HG02642 (cell line): Measurements from ENCODE around the gene SYNC.
"Not testable (repeated sequence)": the region's sequence is repeated elsewhere in the genome, so short reads cannot be mapped to it uniquely, and the experiment has no call there.

ENCODE experiments used
- ATAC-seq: cut with Tn5 transposase; IDR thresholded peaks from one replicate; pipeline ENCODE4 v1.9.1; 2021; ENCODE audit warnings: mild to moderate bottlenecking; ENCODE audit not compliant: unreplicated experiment, poor library complexity

SYNC gene

DNA sequence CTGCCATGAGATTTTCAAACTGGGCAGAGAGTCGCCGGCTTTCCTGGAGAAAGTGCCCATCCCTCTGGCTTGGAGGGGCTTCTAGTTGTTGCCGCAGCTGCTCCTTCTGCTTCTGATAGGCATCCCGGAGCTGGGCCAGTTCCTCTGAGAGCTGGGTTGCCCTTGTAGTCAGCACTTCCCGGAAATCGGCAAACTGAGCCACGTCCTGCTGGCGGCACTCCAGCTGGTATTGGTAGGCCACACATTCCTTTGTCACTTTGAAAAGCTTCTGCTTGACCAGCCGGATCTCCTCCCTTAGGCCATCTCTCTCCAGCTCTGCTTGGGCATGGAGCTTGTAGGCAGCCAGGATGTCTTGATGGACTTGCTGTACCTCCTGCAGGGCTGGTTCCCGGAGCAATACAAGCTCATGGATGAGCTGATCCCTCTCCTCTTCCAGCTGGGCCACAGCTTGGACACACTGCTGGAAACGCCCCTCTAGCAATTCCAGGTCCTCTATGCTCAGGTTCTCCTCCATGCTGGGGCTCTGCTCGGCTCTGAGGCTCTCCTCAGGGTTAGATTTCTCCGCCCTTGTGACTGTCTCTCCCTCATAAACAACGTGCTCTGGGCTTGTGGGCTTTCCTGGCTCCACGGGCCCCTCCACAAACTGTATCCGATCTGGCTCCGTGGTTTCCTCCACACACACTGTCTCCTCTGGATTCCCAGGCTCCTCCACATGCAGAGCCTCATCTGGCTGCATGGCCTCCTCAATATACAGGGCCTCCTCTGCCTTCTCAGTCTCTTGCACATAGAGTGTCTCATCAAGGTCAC is 7.3 kb downstream of the SYNC start:
- no peak for ATAC-seq

DNA sequence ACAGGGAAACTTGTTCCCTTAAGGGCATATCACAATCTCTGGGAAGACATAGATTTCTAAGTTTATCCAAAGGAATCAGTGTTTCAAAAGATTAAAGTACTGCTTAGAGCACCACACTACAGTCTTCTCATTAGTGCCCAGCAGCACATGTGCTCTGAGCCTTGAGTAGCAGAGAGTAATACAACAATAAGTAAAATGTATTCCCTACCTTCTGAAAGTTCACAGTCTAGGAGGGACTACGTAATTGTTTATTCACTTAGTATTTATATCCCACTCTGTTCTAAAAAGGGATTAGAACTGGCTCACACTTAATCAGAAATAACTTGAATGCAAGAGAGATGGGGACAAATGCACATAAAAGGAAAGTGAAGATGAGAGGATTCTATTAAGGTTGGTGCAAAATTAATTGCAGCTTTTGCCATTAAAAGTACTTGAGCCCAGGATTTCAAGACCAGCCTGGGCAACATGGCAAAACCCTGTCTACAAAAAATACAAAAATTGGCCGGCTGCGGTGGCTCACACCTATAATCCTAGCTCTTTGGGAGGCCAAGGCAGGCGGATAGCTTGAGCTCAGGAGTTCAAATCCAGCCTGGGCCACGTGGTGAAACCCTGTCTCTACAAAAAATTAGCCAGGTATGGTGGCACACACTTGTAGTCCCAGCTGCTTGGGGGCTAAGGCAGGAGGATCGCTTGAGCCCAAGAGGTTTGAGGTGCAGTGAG is 9.0 kb downstream of the SYNC start:
- no peak for ATAC-seq

DNA sequence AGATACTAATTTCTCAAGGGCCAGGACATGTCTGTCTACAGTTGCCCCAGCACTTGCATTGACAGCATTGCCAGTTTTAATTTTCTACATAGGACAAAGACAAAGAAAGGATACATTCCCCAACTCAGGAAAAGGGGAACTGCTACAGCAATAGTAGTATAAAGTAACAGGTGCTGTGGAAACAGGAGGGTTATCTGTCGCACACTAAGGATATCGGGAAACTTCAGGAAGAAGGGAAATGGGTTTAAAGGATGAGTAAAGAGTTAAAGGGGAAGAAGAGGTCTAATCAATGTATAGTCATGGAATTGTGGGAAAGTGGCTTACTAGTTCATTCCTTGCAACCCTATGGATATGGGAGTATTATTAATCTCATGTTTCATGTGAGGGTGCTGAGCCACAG is 16.2 kb downstream of the SYNC start:
- no peak for ATAC-seq

DNA sequence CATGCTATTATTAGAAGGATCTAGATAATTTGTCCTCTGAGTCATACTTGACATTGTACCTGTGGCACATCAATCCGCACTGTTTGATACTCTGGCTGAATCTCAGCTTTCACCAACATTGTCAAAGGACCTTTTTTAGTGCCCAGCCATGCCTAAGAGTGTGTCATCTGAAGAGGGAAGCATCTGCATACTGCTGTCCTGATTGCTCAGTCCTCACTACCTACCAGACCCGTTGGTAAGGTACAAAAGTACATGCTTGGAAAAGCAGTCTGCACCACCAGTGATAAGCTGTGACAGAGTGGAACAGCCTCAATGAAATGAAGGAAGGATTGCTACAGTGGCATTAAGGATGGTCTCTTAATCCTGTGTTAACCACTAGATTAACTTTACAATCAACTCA is 17.1 kb downstream of the SYNC start:
- no peak for ATAC-seq

DNA sequence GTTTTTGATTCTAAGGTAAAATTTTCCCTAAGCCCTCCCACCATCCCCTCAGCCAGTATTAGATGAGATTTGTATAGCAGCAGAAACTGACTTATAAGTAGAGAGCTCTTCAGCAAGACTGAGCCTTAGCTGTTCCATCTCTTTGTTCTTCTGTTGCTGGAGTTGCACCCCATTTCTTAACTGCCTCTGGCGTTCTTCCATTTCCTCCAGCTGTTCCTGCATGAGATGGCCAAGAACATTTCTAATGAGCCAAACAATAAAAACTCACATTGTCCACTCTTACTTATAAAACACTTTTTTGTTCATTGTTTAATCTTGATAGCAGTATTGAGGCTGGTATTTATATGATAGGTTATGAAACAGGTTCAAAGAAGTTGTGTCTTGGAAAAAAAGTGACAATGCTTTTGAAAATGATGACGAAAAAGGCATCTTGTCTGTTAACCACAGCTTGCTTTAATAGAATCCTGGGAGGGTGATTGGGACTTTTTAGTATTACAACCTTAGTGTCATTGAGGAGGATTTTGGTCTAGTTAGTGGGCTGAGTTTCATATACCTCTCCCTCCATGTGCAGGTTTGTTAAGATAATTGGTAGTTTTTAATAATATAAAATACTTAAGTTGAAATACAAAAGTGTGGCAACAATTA is 18.3 kb downstream of the SYNC start:
- ATAC-seq: no peak

DNA sequence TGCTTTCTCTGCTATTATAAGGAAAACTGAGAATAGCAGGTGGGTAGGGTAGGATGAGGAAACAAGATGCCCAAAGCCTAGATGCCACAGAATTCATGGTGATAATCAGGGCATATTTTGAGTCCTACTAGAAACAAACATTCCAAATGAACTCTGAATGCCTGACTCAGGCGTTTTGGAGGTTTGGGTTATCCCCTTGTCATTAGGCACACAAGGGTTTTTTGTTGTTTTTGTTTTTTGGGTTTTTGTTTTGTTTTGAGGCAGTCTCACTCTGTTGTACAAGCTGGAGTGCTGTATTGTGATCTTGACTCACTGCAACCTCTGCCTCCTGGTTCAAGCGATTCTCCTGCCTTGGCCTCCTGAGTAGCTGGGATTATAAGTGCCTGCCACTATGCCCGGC is 19.2 kb downstream of the SYNC start:
- ATAC-seq: no peak

DNA sequence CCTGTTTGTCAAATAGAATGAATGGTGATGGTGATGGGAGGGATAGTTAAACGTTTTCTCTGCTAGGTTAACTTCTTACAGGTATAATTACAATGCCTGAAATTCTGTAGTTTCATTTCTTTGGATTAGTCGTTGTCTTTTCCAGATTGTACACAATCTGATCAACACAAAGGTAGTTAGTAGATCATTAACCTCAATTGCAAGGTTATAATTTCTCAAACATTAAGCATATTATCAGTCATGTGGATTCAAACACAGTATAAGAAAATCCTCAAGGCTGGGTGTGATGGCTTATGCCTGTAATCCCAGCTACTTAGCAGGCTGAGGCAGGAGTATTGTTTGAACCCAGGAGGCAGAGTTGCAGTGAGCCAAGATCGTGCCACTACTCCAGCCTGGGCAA is 20.6 kb downstream of the SYNC start:
- ATAC-seq: no peak

DNA sequence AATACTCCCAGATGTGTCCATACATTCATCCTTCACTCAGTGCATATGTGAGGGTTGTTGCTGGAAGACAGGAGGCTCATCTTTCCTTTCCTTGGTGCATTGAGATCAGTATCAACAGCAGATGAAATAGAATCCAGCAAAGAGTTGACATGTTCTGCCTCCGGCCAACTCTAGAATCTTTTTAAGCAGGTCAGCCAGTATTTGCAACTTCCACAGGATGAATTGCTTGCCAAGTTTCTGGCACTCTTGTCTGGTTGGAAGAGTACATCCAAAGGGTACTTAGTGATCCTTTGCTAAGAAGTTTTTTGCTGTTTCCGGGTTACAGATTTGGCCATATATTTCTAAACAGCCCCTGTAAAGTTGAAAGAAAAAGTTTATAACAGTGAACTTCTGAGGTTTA is 21.1 kb downstream of the SYNC start:
- no peak for ATAC-seq

DNA sequence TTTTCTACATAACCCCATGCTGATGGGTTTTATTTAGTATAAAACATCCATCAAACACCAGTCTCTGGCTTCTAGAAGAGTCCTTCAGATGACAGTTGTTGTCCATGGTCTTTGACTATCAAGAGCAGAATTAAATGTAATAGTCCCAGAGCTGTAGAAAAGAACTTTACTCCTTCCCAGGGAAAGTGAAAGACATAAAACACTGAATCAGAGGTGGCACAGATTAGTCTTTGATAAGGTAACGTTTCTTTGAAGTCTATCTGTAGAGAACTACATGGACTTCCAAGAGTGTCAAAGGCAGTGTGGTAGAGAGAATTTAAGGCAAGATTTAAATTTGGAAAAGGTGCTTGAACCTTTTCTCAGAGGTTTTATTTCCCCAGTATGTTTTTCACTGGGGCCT is 21.9 kb downstream of the SYNC start:
- no peak for ATAC-seq

DNA sequence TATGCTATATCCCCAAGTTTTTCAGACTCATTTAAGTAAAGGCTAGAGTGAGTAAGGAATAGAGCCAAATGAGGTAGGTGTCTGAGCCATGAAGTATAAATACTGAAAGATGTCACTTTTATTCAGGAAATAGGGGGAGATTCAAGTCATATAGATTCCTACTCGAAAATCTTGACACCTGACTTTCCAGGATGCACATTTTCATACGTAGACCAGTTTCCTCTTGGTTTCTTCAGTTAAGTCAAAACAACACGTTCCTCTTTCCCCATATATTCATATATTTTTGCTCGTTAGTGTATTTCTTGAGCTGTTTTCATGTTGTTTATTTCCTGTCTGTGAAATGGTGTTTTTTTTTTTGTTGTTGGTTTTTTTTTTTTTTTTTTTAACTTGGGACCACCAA is 22.6 kb downstream of the SYNC start:
- not testable (repeated sequence) for ATAC-seq

DNA sequence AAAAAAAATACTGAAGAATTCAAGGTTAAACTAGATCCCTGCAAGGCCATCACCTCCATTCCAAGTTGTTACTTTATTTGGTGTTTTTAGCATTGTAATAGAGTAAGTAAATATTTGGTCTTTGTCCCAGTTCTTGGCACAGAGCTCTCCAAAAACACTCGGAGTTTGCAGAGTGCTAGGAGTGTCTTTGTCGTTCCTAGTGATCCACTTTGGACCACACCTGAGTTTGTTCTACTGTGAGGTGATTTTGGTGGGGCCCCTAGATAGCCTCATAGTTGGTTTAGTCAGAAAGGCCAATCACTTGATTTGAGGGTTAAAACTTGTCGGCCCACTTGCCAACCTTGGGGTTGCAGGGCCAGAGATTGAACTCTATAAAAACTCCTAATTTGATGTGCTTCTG is 25.6 kb downstream of the SYNC start:
- ATAC-seq: no peak

DNA sequence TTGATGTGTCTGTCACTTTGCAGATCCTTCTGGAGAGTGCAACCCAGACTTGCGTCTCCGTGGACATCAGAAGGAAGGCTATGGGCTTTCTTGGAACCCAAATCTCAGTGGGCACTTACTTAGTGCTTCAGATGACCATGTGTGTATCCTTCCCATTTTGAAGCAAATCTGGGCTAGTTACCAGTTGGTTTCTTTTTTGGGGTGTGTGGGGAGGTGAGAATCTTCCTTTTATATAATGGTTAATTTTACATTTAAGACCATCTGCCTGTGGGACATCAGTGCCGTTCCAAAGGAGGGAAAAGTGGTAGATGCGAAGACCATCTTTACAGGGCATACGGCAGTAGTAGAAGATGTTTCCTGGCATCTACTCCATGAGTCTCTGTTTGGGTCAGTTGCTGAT is 33.9 kb downstream of the SYNC start:
- ATAC-seq: not testable (repeated sequence)

DNA sequence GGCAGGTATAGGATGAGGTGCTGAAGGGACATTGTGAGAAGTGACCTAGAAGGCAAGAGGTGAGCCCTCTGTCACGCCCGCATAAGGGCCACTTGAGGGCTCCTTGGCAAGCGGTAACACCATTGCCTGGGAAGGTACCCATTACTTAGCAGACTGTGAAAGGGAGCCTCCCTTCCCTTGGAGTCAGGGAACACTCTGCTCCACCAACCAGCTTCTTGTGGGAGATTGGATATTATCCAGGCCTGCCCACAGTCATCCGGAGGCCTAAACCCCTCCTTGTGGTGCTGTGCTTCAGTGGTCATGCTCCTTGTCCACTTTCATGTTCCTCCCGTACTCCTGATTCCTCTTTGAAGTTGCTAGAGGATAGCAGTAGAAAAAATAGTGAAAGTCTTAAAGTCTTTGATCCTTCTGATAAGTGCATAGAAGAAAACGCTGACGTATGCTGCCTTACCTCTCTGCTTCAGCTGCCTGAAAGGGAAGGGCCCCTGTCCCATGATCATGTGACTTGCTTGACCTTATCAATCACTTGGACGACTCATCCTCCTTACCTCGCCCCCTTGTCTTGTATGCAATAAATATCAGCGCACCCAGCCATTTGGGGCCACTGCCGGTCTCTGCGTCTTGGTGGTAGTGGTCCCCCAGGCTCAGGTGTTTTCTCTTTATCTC is 35.5 kb downstream of the SYNC start:
- ATAC-seq: no peak

DNA sequence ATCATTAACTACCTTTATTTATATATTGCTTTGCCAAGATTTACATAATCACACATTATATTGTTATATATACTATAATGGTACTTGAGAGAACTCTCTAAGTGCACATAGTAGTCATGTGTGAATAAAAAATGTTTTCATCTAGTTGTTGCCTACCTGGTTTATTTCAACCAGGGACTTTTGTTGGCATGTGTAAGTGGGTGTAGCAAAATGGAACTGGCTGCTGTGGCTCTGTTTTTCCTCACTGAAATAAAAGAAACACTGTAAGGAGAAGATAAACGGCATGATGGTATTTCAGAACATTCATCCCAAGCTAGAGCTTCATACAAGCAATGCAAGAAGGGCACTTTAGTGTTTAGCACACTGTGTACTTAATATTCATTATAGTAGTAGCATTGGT is 36.7 kb downstream of the SYNC start:
- ATAC-seq: no peak

DNA sequence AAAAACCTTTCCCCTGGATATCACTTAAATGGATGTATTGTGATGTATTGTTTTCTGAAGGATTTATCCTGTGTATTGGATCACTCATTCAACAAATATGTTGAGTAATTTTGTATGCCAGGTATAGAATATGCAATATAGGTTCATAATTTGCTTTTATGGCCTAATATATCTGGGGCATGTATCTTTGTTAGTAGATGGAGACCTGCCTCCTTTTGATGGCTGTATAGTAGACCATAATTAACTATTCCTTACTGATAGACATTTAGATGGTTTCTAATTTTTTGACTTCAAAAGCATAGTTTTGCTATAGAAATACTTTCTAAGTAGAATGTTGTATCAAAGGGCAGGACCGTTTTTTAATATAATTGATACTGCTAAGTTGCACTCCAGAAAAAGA is 43.0 kb downstream of the SYNC start:
- ATAC-seq: no peak

DNA sequence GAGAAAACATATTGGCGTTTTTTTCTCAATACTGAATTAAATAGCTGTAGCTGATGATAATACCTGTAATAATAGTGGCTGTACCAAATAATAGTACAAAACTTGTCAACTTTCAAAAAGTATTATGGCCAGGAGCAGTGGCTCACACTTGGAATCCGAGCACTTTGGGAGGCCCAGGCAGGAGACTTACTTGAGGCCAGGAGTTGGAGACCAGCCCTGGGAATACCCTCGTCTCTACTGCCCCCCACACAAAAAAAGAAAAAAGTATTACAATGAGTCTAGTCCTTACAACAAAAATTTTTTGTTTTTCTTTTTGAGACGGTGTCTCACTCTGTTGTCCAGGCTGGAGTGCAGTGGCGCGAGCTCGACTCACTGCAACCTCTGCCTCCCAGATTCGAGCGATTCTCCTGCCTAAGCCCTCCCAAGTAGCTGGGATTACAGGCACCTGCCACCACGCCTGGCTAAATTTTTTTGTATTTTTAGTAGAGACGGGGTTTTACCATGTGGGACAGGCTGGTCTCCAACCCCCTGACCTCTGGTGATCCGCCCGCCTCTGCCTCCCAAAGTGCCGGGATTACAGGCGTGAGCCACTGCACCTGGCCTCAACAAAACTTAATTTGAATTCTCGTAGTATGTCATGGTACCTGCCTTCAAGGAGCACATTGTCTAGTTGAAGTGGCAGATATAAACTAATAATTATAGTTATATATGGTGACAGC is 50.2 kb downstream of the SYNC start:
- no peak for ATAC-seq

DNA sequence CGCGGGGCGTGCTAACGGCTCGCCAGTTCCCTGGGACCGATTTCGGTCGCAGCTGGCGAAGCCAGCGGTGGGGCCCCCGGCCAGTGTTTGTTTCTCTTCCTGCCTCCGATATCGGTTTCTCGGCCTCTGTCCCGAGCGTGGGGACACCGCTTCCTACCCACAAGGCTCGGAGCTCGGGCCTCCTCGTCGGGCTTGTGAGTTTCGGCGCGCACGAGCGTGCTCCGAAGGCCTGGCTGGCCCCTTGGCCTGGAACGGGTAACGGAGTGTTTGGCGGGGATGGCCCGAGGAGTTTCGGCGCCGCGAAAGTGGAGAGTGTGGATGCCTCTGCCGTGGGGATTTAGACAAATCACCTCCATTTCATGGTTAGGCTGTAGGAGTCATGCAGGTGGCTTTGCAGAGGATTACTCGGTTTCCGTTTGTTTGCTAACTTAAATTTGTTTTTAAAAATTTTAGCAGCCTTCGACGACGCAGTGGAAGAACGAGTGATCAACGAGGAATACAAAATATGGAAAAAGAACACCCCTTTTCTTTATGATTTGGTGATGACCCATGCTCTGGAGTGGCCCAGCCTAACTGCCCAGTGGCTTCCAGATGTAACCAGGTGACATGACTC is 51.0 kb downstream of the SYNC start:
- ATAC-seq: no peak

DNA sequence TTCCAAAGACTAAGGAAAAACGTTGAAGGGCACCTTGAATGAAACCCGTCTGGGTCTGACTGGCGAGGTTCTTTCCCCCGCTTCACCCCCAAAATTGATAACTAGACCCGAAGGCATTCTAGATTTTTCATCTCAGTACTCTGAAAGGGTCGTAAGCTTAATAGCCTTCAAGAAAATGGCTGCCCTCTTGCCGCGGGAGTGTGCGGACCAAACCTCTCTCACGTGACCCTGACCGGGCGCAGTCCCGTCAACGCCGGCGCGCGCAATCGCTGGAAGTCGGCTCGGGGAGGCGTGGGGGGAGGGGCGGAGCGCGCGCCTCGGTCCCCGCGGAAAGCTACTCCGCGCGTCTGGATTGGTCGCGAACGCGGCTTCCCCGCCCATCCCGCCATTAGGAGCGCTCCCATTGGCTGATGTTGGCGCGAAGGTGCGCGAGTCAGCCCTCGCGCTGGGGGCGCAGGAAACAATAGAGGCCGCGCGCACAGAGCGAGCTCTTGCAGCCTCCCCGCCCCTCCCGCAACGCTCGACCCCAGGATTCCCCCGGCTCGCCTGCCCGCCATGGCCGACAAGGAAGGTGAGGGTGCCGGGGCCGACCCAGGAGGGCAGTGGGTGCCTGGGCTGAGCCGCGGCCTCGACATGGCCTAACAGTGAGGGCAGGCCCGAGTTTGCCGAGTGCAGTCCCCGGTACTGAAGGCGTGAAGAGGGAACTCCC is 51.7 kb downstream of the SYNC start, which contains the start of gene RBBP4:
Gene RBBP4, plus strand, starts transcription at position 457 of the 709 bp plus-strand sequence. Its CDS starts 99 bp downstream, at position 556.
- ATAC-seq: peak; percentile 89

DNA sequence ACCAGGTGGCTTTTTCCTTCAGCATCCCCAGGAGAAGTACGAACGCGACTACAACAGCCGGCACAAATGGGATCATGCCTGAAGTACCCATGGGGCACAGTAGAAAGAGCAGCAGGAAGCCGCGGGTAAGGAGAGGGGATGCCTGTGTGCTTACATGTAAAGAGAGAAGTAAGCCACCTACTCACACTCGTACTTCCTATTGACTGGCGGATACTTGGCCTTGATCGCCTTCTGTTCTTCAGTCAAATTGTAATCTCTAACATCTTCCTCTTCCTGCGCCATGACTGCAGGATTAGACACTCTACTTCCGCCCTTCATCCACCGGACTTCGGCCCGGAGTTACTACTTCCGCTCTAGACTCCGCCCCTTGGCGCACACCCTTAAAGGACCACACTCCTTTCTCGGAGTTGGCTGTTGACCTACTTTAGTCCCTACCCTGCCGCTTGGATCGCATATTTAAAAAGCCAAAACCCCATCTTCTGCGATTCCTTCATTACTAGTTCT is 52.3 kb downstream of the SYNC start, which contains the start of gene ZBTB8OS:
Gene ZBTB8OS, minus strand, starts transcription at position 303 of the 504 bp plus-strand sequence. Its CDS starts 21 bp downstream, at position 282.
- ATAC-seq: peak; percentile 59
